ENCODE measurements around the gene ZNF417. TPM values are rescaled to one million over a fixed set of nuclear protein-coding genes. Genes with fewer than 3 reads are reported as not detected.

ZNF417 gene
- total RNA-seq = 7.1 and 22.4 TPM in 2 replicates

GRCh38 chr19:57916168-57916995, at the start of gene ZNF417:
Gene ZNF417, minus strand, starts transcription at chr19:57916592. Its CDS starts 181 bp downstream, at chr19:57916411.

DNA sequence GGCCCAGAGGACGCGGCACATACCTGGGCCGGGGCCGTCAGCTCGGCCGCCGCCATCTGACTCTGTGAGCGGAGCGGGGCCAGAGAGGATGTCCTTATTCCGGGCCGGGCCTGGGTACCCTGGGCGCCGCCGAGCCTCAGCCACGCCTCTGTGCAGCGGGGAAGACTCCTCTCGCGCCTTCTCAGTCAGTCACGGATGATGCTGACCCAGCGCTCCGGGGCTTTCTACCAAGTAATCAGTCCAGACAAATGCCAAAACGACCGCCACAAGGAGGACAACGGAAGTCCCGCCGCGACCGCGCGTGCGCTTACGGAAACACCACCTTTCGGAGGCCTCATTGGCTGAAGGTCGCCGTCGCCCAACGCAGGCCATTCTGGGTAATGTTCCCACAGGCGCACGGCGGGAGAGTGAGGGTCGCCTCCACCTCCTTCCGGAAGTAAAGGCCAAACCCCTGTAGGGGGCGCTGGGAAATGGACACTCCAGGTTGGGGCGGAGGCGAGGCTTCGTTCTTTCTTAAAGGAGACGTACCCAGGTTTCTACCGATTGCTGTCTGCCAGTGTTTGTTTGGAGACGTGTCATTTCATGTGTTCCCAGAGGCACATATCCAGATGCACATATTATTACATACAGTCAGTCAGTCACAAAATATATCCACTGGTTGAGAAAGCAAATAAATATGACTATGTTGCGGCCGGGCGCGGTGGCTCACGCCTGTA, 31.2 kb upstream of the ZNF417 start, which contains the start of gene ZNF256:
ZNF256 (minus strand) TSS at position 288 of the 716 bp plus-strand sequence; CDS start at position 56, 232 bp downstream.

DNA sequence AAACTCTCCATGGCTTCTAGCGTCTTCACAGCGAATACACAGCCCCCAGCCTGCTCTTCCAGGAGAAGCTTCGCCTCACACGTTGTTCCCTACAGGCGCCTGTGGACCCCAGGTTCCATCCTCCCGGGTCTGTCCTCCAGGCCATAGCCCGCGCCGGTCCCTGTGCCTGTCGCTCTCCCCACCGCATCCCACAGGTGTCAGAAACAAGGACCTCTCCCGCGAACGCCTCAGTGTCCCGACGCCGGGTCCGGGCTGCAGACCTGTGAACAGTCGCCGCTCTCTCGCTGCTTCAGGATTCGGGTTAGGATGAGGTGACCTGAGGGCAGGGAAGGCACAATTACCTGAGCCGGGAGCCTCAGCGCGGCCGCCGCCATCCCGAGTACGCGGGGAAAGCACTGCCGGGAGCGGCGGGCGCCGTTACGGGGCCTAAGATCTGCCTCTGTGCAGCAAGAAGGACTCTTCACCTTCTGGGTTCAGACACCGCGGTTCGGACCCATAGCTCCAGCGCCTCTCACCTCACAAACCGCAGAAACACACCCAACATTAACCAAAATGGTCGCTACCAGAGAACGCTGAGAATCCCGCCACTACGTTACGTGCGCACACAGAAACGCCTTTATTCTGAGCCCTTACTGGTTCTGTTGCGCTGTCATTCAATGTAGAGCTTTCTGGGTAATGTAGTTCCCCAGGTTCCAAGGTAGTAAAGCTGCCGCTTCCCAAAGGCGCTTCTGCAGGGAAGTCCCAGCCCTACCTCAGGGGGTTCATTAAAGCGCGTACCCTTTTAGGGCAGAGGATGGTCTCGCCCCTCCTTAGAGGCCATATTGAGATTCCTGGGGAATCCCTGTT, 18.7 kb upstream of the ZNF417 start, which contains the start of gene ZNF418:
ZNF418 (minus strand) TSS at position 583 of the 846 bp plus-strand sequence. CDS start 1,580 bp downstream, outside the sequence.

DNA sequence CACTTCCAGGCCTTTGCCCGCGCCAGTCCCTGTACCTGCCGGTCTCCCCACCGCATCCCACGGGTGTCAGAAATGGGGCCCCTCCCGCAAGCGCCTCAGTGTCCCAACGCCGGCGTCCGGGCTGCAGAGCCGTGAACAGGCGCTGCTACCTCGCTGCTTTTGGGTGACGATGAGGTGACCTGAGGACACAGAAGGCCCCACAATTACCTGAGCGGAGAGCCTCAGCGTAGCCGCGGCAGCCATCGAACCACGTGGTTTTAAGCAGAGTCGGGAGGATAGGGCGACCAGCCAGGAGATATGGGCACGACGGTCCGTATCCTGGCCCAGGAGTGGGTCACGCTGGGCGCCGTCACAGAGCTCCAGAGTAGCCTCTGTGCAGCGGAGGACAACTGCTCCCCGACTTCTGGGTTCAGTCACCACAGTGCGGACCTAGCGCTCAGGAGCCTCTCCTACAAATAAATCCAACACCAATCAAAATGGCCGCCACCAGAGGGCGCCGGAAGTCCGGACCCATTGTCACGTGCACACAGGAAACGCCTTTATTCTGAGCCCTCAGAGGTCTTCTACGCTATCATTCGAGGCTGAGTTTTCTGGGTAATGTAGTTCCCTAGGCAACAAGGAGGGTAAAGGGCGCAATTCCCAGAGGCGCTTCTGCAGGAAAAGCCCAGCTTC, 27.7 kb downstream of the ZNF417 start, which contains the start of gene ZNF814:
ZNF814 (minus strand) TSS at position 478 of the 672 bp plus-strand sequence; CDS start at position 243, 235 bp downstream.

Other genes with a start within 250 kb of the ZNF417 start
- gene ZSCAN4, start 247.7 kb downstream of the ZNF417 start, total RNA-seq = not detected in 2 replicates
- gene ZNF551, start 234.6 kb downstream of the ZNF417 start, total RNA-seq = 6.0 and 7.9 TPM in 2 replicates
- gene ZNF154, start 207.4 kb downstream of the ZNF417 start, total RNA-seq = 1.3 and 1.4 TPM in 2 replicates
- 5.7 and 6.7 TPM in 2 replicates for gene ZNF671, start 189.0 kb downstream of the ZNF417 start, total RNA-seq
- 8.7 and 14.7 TPM in 2 replicates for gene ZNF776, start 169.8 kb downstream of the ZNF417 start, total RNA-seq
- gene ZNF586, start 146.9 kb downstream of the ZNF417 start, total RNA-seq = 9.6 and 20.1 TPM in 2 replicates
- gene ZNF552, start 101.7 kb downstream of the ZNF417 start, total RNA-seq = 3.9 and 7.9 TPM in 2 replicates
- 8.6 and 20.8 TPM in 2 replicates for gene ZNF587B, start 86.3 kb downstream of the ZNF417 start, total RNA-seq
- gene ZNF587, start 66.7 kb downstream of the ZNF417 start, total RNA-seq = 12.5 and 32.9 TPM in 2 replicates
- 2.6 and 4.7 TPM in 2 replicates for gene ZNF814, start 27.6 kb downstream of the ZNF417 start, total RNA-seq
- gene ZNF418, start 18.8 kb upstream of the ZNF417 start, total RNA-seq = 1.9 and 6.7 TPM in 2 replicates
- gene ZNF256, start 31.1 kb upstream of the ZNF417 start, total RNA-seq = 4.0 and 5.5 TPM in 2 replicates
- 0.16 and 0.25 TPM in 2 replicates for gene C19orf18, start 57.9 kb upstream of the ZNF417 start, total RNA-seq
- gene ZNF606, start 86.2 kb upstream of the ZNF417 start, total RNA-seq = 5.7 and 11.6 TPM in 2 replicates
- 0.16 and 0.25 TPM in 2 replicates for gene ZSCAN1, start 117.4 kb upstream of the ZNF417 start, total RNA-seq
- 0.97 and 2.6 TPM in 2 replicates for gene ZNF135, start 142.7 kb upstream of the ZNF417 start, total RNA-seq
- gene ZSCAN18, start 181.6 kb upstream of the ZNF417 start, total RNA-seq = 15.2 and 19.6 TPM in 2 replicates
- gene ZNF329, start 234.2 kb upstream of the ZNF417 start, total RNA-seq = 6.5 and 11.3 TPM in 2 replicates

Measured in bladder microvascular endothelial cell (primary cell).